Measurements from ENCODE around the gene SAMD11.
"Not testable (repeated sequence)": the region's sequence is repeated elsewhere in the genome, so short reads cannot be mapped to it uniquely, and the experiment has no call there.

DNA sequence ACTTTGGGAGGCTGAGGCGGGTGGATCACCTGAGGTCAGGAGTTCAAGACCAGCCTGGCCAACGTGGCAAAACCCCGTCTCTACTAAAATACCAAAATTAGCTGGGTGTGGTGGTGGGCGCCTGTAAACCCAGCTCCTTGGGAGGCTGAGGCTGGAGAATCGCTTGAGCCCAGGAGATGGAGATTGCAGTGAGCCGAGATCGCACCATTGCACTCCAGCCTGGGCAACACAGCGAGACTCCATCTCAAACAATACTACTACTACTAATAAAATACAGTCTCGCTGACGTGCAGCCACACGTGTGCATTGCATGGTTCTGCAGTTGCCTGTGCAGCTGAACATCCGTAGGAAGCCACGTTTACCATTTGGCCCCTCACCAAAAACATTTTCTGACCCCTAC is 23.1 kb downstream of the SAMD11 start:
- not testable (repeated sequence) for TF ChIP-seq POLR2A, TAF1, SPI1, POLR2AphosphoS5, POU2F2 (IDR thresholded peaks at IDR 0.05; ENCODE audit: low read depth, low read length)
